Heart right ventricle (tissue), 16 donors: Measurements from ENCODE around the gene MAP3K13. TPM values are rescaled to one million over a fixed set of nuclear protein-coding genes. Genes with fewer than 3 reads are reported as not detected.

ENCODE experiments used
- ATAC-seq, 8 donors: fragments of 200-7000 bp; cut with Tn5 transposase; one replicate each; pipeline ENCODE4 v1.9.1; 2020; ENCODE audit warnings: mild to moderate bottlenecking in 8 of 8, moderate library complexity in 8 of 8, moderate number of reproducible peaks in 1 of 8
- DNase-seq, 2 donors: peaks; one replicate each; pipeline ENCODE4 v3.0.0-alpha.2; 2020
- H3K27ac ChIP-seq, 10 donors: fragments of 200-600 bp; sonication (generic) in 2 of 10; one replicate each; pipeline versions ENCODE4 v1.5.0 to v1.8.0; 2020 to 2022; ENCODE audit warnings: mild to moderate bottlenecking in 3 of 10
- H3K27me3 ChIP-seq, 7 donors: fragments of 200-600 bp; one replicate each; pipeline ENCODE4 v1.8.0; 2021 to 2022; ENCODE audit warnings: mild to moderate bottlenecking in 2 of 7
- H3K36me3 ChIP-seq, 9 donors: fragments of 200-600 bp; sonication (generic) in 1 of 9; one replicate each; pipeline versions ENCODE4 v1.5.0 to v1.8.0; 2020 to 2022; ENCODE audit warnings: mild to moderate bottlenecking in 2 of 9
- H3K4me1 ChIP-seq, 9 donors: fragments of 200-600 bp; sonication (generic) in 1 of 9; one replicate each; pipeline versions ENCODE4 v1.5.0 to v1.8.0; 2020 to 2022; ENCODE audit warnings: mild to moderate bottlenecking in 4 of 9
- H3K4me3 ChIP-seq, 10 donors: fragments of 200-600 bp; sonication (generic) in 2 of 10; one replicate each; pipeline versions ENCODE4 v1.5.0 to v1.8.0; 2020 to 2022; ENCODE audit warnings: mild to moderate bottlenecking in 7 of 10, moderate library complexity in 2 of 10
- H3K9me3 ChIP-seq, 11 donors: fragments of 200-600 bp in 10 of 11; sonication (generic) in 2 of 11; one replicate each; pipeline versions ENCODE4 v1.5.0 to v1.8.0; 2013 to 2022; ENCODE audit warnings: mild to moderate bottlenecking in 2 of 11, control low read depth in 1 of 11, moderate library complexity in 1 of 11
- CTCF ChIP-seq, 9 donors: fragments of 200-600 bp; sonication (generic) in 2 of 9; IDR thresholded peaks; one replicate each; pipeline versions ENCODE4 v1.5.0 to v1.8.0; 2021 to 2022; ENCODE audit warnings: antibody characterized with exemption in 9 of 9, mild to moderate bottlenecking in 5 of 9, moderate library complexity in 1 of 9
- WGBS, 2 donors: extraction: QIAGEN DNeasy Blood & Tissue Kit; methylation state at CpG; one replicate each; pipeline ENCODE4 v1.1.7; 2013; ENCODE audit warnings: inconsistent platforms in 1 of 2; 5-methylcytosine and 5-hydroxymethylcytosine counted together
- intact Hi-C, 10 donors: fragments of 100-400 bp; cut with DNase I; formaldehyde crosslinking; loops; one replicate each; pipeline versions ENCODE4 v1.11.1 to v1.14.2; 2022
- polyA plus RNA-seq, 2 donors: library from polyadenylated mRNA; stranded (reverse); fragments of 200-250 nt; gene quantifications; one replicate each; pipeline ENCODE4 v1.2.3, GENCODE V29; 2013
- total RNA-seq, 10 donors: library from RNA; stranded (reverse); fragmentation: NEBNext Ultra II Directional in 3 of 10; extraction: Animal tissue kit (Norgen Biotek cat#: 25700) in 3 of 10; gene quantifications; one replicate each; pipeline versions ENCODE4 v1.2.1 to v1.2.4, GENCODE V29; 2021 to 2023
- donor health status: Arrhythmogenic right ventricular cardiomyopathy.
- donor health status: ischemic (EF 13 %, LVEDD 7.1; RV severe dilation, severe dysfunction).
- donor health status: healthy with polysubstance abuse.
- donor health status: DM: no; HTN: yes; CAD: no.
- donor health status: DM: no; HTN: no; CAD: no.
- donor health status: ischemic (EF 25% LVEDD 6.9; RV normal size, moderate dysfunction).
- donor health status: ischemic (EF 25% LVEDD 5.7; RV mildly dilated, moderate dysfunction).
- donor health status: healthy.
- donor health status: DM: yes; HTN: yes; CAD: no.
- donor health status: Ischemic cardiomyopathy.
- donor health status: ischemic (EF 35%, LVEDD 5.7; RV mildly dilated, moderate dysfunction).
- donor health status: nonischemic (EF 11% LVEDD 7.7; RV severe dilation, severe dysfunction).
- donor health status: DM: yes; HTN: yes; CAD: no.
- donor health status: PGD.
- donor health status: ischemic (EF 29% LVEDD 5.4; RV normal size, mild dysfunction).
- donor health status: nonischemic (EF 23%, LVEDD 6.1; RV moderate dilation, normal function).

The MAP3K13 gene
- total and polyA plus RNA-seq, 12 donors: 7.1 to 14.9 (median 10.5) TPM

- TF ChIP-seq CTCF (IDR thresholded peaks at IDR 0.05): no peak
- intact Hi-C loops: no loop called here
- ATAC-seq (no peak), DNase-seq (no peak)
- WGBS, 2 donors: 60 to 68% methylated on average over 7 of the region's 7 CpGs
- Histone ChIP-seq H3K27ac (no peak overlapping the region), H3K36me3 (no peaks in the 10 kb centered on the region), H3K27me3 (no peaks in the 10 kb centered on the region), H3K4me1 (peaks cover 0 to 15% (median 5%) of the 10 kb centered on the region in 9 donors), H3K4me3 (no peak overlapping the region), H3K9me3 (no peaks in the 10 kb centered on the region)
Observed at GRCh38 chr3:185401319-185401955, 38.5 kb downstream of the MAP3K13 start.

- H3K4me3 ChIP-seq: no peak overlapping the region
- H3K4me1 ChIP-seq: peaks cover 0 to 18% (median 5%) of the 10 kb centered on the region in 9 donors
- ATAC-seq (peak in 7 of 8 donors; percentile 21 to 72 (median 54)), DNase-seq (peak in 1 of 2 donors; percentile 5)
- no peaks in the 10 kb centered on the region for H3K9me3 ChIP-seq
- no peaks in the 10 kb centered on the region for H3K36me3 ChIP-seq
- TF ChIP-seq CTCF (IDR thresholded peaks at IDR 0.05): no peak
- no peak overlapping the region for H3K27ac ChIP-seq
- intact Hi-C loops: no loop called here
- H3K27me3 ChIP-seq: no peaks in the 10 kb centered on the region
- WGBS, 2 donors: 47 to 52% methylated on average over 5 of the region's 5 CpGs
Observed at GRCh38 chr3:185402561-185402960, 39.6 kb downstream of the MAP3K13 start.

GRCh38 chr3:185403002-185403401, 40.1 kb downstream of the MAP3K13 start:
- ATAC-seq (no peak), DNase-seq (no peak)
- Histone ChIP-seq H3K27ac (no peak overlapping the region), H3K36me3 (no peaks in the 10 kb centered on the region), H3K27me3 (no peaks in the 10 kb centered on the region), H3K4me3 (no peak overlapping the region), H3K4me1 (peaks cover 0 to 18% (median 5%) of the 10 kb centered on the region in 9 donors), H3K9me3 (no peaks in the 10 kb centered on the region)
- intact Hi-C loops: no loop called here
- TF ChIP-seq CTCF (IDR thresholded peaks at IDR 0.05): no peak
- 57 to 68% methylated on average over 3 of the region's 3 CpGs for WGBS, 2 donors

GRCh38 chr3:185405243-185405642, 42.3 kb downstream of the MAP3K13 start:
- Histone ChIP-seq H3K9me3 (no peaks in the 10 kb centered on the region), H3K27ac (no peak overlapping the region), H3K4me3 (no peak overlapping the region), H3K27me3 (no peaks in the 10 kb centered on the region), H3K4me1 (peaks cover 0 to 18% (median 5%) of the 10 kb centered on the region in 9 donors), H3K36me3 (no peaks in the 10 kb centered on the region)
- no peak for ATAC-seq
- intact Hi-C loops: no loop called here
- no peak for DNase-seq
- 96 to 97% methylated on average over 4 of the region's 4 CpGs for WGBS, 2 donors
- no peak for TF ChIP-seq CTCF (IDR thresholded peaks at IDR 0.05)
